Panc1 (cell line): ENCODE measurements around the gene PRPF40A.
"Not testable (repeated sequence)": the region's sequence is repeated elsewhere in the genome, so short reads cannot be mapped to it uniquely, and the experiment has no call there.

ENCODE experiments used
- CTCF ChIP-seq: fragments of 450-650 bp; IDR thresholded peaks from 2 replicates; pipeline ENCODE4 v1.5.1; 2017; ENCODE audit warnings: mild to moderate bottlenecking
- POLR2AphosphoS5 ChIP-seq: IDR thresholded peaks from 2 replicates; pipeline ENCODE4 v1.6.1; 2012; ENCODE audit warnings: mild to moderate bottlenecking, low read depth, low read length, moderate library complexity
- REST ChIP-seq, 2 experiments: IDR thresholded peaks; 2 replicates each; pipeline ENCODE4 v1.6.1; 2011 to 2012; ENCODE audit warnings: low read depth in 2 of 2, control low read depth in 1 of 2, low read length in 1 of 2, mild to moderate bottlenecking in 1 of 2, moderate library complexity in 1 of 2; ENCODE audit not compliant: insufficient read depth in 1 of 2
- SIN3A ChIP-seq: IDR thresholded peaks from 2 replicates; pipeline ENCODE4 v1.6.1; 2012; ENCODE audit warnings: low read depth, mild to moderate bottlenecking, low read length, moderate library complexity, borderline replicate concordance; ENCODE audit not compliant: insufficient read depth

GRCh38 chr2:152737509-152737908, 20.2 kb upstream of the PRPF40A start:
- TF ChIP-seq CTCF; REST (IDR thresholded peaks at IDR 0.05; ENCODE audit: insufficient read depth in 1 of 2, low read depth in 2 of 2, low read length in 1 of 2); POLR2AphosphoS5; SIN3A: not testable (repeated sequence)
